SU-DHL-6 (cell line): ENCODE measurements around the gene ZMYND10.
"Not testable (repeated sequence)": the region's sequence is repeated elsewhere in the genome, so short reads cannot be mapped to it uniquely, and the experiment has no call there.

Experiments
- H2AFZ ChIP-seq: fragments of 200-600 bp; sonication (generic); 2 replicates; pipeline ENCODE4 v1.6.1; 2014; ENCODE audit warnings: low read depth, mild to moderate bottlenecking, moderate library complexity, mixed read lengths, antibody characterized with exemption, low read length; ENCODE audit not compliant: severe bottlenecking
- H3F3A ChIP-seq: fragments of 200-600 bp; shearing (Covaris generic); 2 replicates; pipeline ENCODE4 v1.6.0; 2016; ENCODE audit warnings: antibody characterized with exemption, mild to moderate bottlenecking; ENCODE audit not compliant: insufficient read depth
- H3K27ac ChIP-seq: fragments of 200-600 bp; sonication (generic); 2 replicates; pipeline ENCODE4 v1.5.1; 2016; ENCODE audit warnings: low read depth, mild to moderate bottlenecking, low read length, moderate library complexity, mixed read lengths
- H3K27me3 ChIP-seq: fragments of 200-600 bp; sonication (generic), shearing (Covaris generic); 2 replicates; pipeline ENCODE4 v1.6.0; 2014; ENCODE audit warnings: mild to moderate bottlenecking, low read length
- H3K36me3 ChIP-seq: fragments of 200-600 bp; sonication (generic); 2 replicates; pipeline ENCODE4 v1.6.1; 2014; ENCODE audit warnings: mild to moderate bottlenecking, low read length, mixed read lengths
- H3K4me2 ChIP-seq: fragments of 300-600, 200-600 bp; shearing (Covaris generic), sonication (generic); 2 replicates; pipeline ENCODE4 v1.6.0; 2014; ENCODE audit warnings: low read length, low read depth, mild to moderate bottlenecking; ENCODE audit not compliant: poor library complexity, severe bottlenecking
- H3K4me3 ChIP-seq: fragments of 200-600 bp; sonication (generic); 2 replicates; pipeline ENCODE4 v1.5.1; 2014; ENCODE audit warnings: antibody characterized with exemption, low read length, mild to moderate bottlenecking, mixed read lengths; ENCODE audit not compliant: insufficient read depth, poor library complexity, severe bottlenecking
- H3K79me2 ChIP-seq: fragments of 200-600 bp; sonication (generic); 2 replicates; pipeline ENCODE4 v1.6.1; 2014; ENCODE audit warnings: mild to moderate bottlenecking, low read length, moderate library complexity; ENCODE audit not compliant: insufficient read depth
- H3K9ac ChIP-seq: fragments of 200-600 bp; sonication (generic); 2 replicates; pipeline ENCODE4 v1.7.0; 2014; ENCODE audit warnings: mild to moderate bottlenecking, low read length
- H3K9me2 ChIP-seq: fragments of 200-600 bp; sonication (generic); replicated peaks from 2 replicates; pipeline ENCODE4 v1.6.1; 2014; ENCODE audit warnings: low read length; ENCODE audit not compliant: insufficient read depth
- H3K9me3 ChIP-seq: fragments of 200-600 bp; sonication (generic); 2 replicates; pipeline ENCODE4 v1.6.1; 2014; ENCODE audit warnings: low read length, mixed read lengths; ENCODE audit not compliant: insufficient read depth
- H4K20me1 ChIP-seq: fragments of 200-600 bp; sonication (generic); 2 replicates; pipeline ENCODE4 v1.6.1; 2014; ENCODE audit warnings: low read depth, mild to moderate bottlenecking, antibody characterized with exemption, low read length, moderate library complexity, mixed read lengths
- CTCF ChIP-seq: fragments of 200-600 bp; sonication (generic); IDR thresholded peaks from one replicate; pipeline ENCODE4 v1.5.1; 2017; ENCODE audit warnings: antibody characterized with exemption, mild to moderate bottlenecking, low read length, moderate library complexity; ENCODE audit not compliant: insufficient read depth, poor library complexity, severe bottlenecking
- EZH2phosphoT487 ChIP-seq: fragments of 200-600 bp; sonication (generic), shearing (Covaris generic); conservative IDR thresholded peaks from 2 replicates; pipeline ENCODE4 v1.6.1; 2018; ENCODE audit warnings: mild to moderate bottlenecking, antibody characterized with exemption, low read length, moderate library complexity, mixed read lengths

ZMYND10 gene

GRCh38 chr3:50314816-50315215 lies 30.7 kb downstream of the ZMYND10 start:
- Histone ChIP-seq H3K9me3 (0 out of 2 replicates have a peak, but pooled peaks cover 1% of the 10 kb centered on the region), H3F3A (peaks cover 4% of the 10 kb centered on the region; the same call in 1 of the 2 replicates), H3K4me2 (no peak overlapping the region), H2AFZ (no peak overlapping the region), H3K9ac (no peak overlapping the region), H3K79me2 (no peaks in the 10 kb centered on the region), H3K27ac (no peak overlapping the region), H3K27me3 (no peaks in the 10 kb centered on the region), H3K36me3 (no peaks in the 10 kb centered on the region), H4K20me1 (no peaks in the 10 kb centered on the region), H3K9me2 (no peaks in the 10 kb centered on the region), H3K4me3 (no peak overlapping the region)
- no peak for TF ChIP-seq CTCF
- TF ChIP-seq EZH2phosphoT487 = no peak

GRCh38 chr3:50314342-50314741 lies 31.2 kb downstream of the ZMYND10 start:
- Histone ChIP-seq H3K9me3 (peaks cover 6% of the 10 kb centered on the region; the same call in 1 of the 2 replicates), H3F3A (peaks cover 6% of the 10 kb centered on the region; the same call in 1 of the 2 replicates), H3K9ac (no peak overlapping the region), H3K36me3 (no peaks in the 10 kb centered on the region), H2AFZ (no peak overlapping the region), H3K4me2 (no peak overlapping the region), H3K4me3 (no peak overlapping the region), H3K27me3 (no peaks in the 10 kb centered on the region), H3K27ac (no peak overlapping the region), H4K20me1 (no peaks in the 10 kb centered on the region), H3K9me2 (no peaks in the 10 kb centered on the region), H3K79me2 (no peaks in the 10 kb centered on the region)
- TF ChIP-seq CTCF (no peak), EZH2phosphoT487 (no peak)

- H3K27ac ChIP-seq, H2AFZ ChIP-seq, H3K4me3 ChIP-seq, H3K4me2 ChIP-seq, H3K9ac ChIP-seq, H3K36me3 ChIP-seq, H3K79me2 ChIP-seq, H3K9me3 ChIP-seq, H3F3A ChIP-seq, H4K20me1 ChIP-seq, H3K27me3 ChIP-seq, H3K9me2 ChIP-seq: not testable (repeated sequence)
Measured at GRCh38 chr3:50312041-50312440, 33.5 kb downstream of the ZMYND10 start.

GRCh38 chr3:50304601-50305000 lies 40.9 kb downstream of the ZMYND10 start:
- Histone ChIP-seq H2AFZ (no peak overlapping the region), H3K27me3 (no peaks in the 10 kb centered on the region), H3K9me3 (peaks cover 2% of the 10 kb centered on the region; the same call in 1 of the 2 replicates), H3K4me2 (no peak overlapping the region), H3K9me2 (no peaks in the 10 kb centered on the region), H4K20me1 (no peaks in the 10 kb centered on the region), H3F3A (no peaks in the 10 kb centered on the region), H3K4me3 (no peak overlapping the region), H3K9ac (no peak overlapping the region), H3K36me3 (no peaks in the 10 kb centered on the region), H3K79me2 (no peaks in the 10 kb centered on the region), H3K27ac (no peak overlapping the region)
- TF ChIP-seq EZH2phosphoT487 (no peak), CTCF (no peak)
